ENCODE data around the gene TNKS1BP1. TPM values are rescaled to one million over a fixed set of nuclear protein-coding genes. Genes with fewer than 3 reads are reported as not detected.

Gene TNKS1BP1
- total and polyA plus RNA-seq, 4 donors: 28.3 to 67.1 (median 47.0) TPM

GRCh38 chr11:57260937-57261783 is 63.6 kb downstream of the TNKS1BP1 start:
- no peaks in the 10 kb centered on the region for H3K27me3 ChIP-seq (ENCODE audit: control insufficient read depth in 4 of 4, insufficient read depth in 4 of 4, low read length in 3 of 4)
- H3K9me3 ChIP-seq (ENCODE audit: control insufficient read depth in 4 of 4, low read length in 3 of 4): peaks cover 0 to 3% (median 0%) of the 10 kb centered on the region in 4 donors
- H3K36me3 ChIP-seq (ENCODE audit: control insufficient read depth in 4 of 4, insufficient read depth in 3 of 4, low read depth in 1 of 4, low read length in 3 of 4): no peaks in the 10 kb centered on the region
- TF ChIP-seq HNF4A (conservative IDR thresholded peaks at IDR 0.05) (no peak), TAF1 (conservative IDR thresholded peaks at IDR 0.05) (no peak), JUND (IDR thresholded peaks at IDR 0.05) (no peak), MAX (IDR thresholded peaks at IDR 0.05) (no peak), YY1 (IDR thresholded peaks at IDR 0.05) (no peak), ZBTB33 (IDR thresholded peaks at IDR 0.05) (no peak), GABPA (IDR thresholded peaks at IDR 0.05 in 1 of 2, conservative IDR thresholded peaks at IDR 0.05 in 1 of 2) (no peak), NR2F2 (IDR thresholded peaks at IDR 0.05) (no peak)
- WGBS: 64% methylated on average over 5 of the region's 5 CpGs
- no peak overlapping the region for H3K9ac ChIP-seq (ENCODE audit: low read depth in 1 of 2, low read length in 2 of 2)
- no peak overlapping the region for H3K27ac ChIP-seq (ENCODE audit: low read depth in 1 of 2, low read length in 2 of 2)
- no peaks in the 10 kb centered on the region for H3K4me1 ChIP-seq (ENCODE audit: control insufficient read depth in 4 of 4, insufficient read depth in 4 of 4, low read length in 3 of 4)
- DNase-seq (ENCODE audit: low spot score): no peak
- H3K4me3 ChIP-seq (ENCODE audit: low read depth in 1 of 3, low read length in 3 of 3): no peak overlapping the region

- Histone ChIP-seq H3K27ac (ENCODE audit: low read depth in 1 of 2, low read length in 2 of 2) (no peak overlapping the region), H3K9ac (ENCODE audit: low read depth in 1 of 2, low read length in 2 of 2) (no peak overlapping the region)
Measured at GRCh38 chr11:57256119-57256518, 68.6 kb downstream of the TNKS1BP1 start.

More at GRCh38 chr11:57256119-57256518, 68.6 kb downstream of the TNKS1BP1 start:
- Histone ChIP-seq H3K9me3 (ENCODE audit: control insufficient read depth in 4 of 4, low read length in 3 of 4) (peaks cover 0 to 3% (median 0%) of the 10 kb centered on the region in 4 donors), H3K27me3 (ENCODE audit: control insufficient read depth in 4 of 4, insufficient read depth in 4 of 4, low read length in 3 of 4) (no peaks in the 10 kb centered on the region), H3K36me3 (ENCODE audit: control insufficient read depth in 4 of 4, insufficient read depth in 3 of 4, low read depth in 1 of 4, low read length in 3 of 4) (no peaks in the 10 kb centered on the region), H3K4me3 (ENCODE audit: low read depth in 1 of 3, low read length in 3 of 3) (no peak overlapping the region), H3K4me1 (ENCODE audit: control insufficient read depth in 4 of 4, insufficient read depth in 4 of 4, low read length in 3 of 4) (peaks cover 0 to 6% (median 0%) of the 10 kb centered on the region in 4 donors)
- no peak for TF ChIP-seq EGR1 (IDR thresholded peaks at IDR 0.05; ENCODE audit: low read depth in 2 of 2)
- no peak for TF ChIP-seq FOXA2 (IDR thresholded peaks at IDR 0.05)
- no peak for TF ChIP-seq FOXA1 (IDR thresholded peaks at IDR 0.05)
- TF ChIP-seq TAF1 (conservative IDR thresholded peaks at IDR 0.05): no peak
- no peak for TF ChIP-seq JUND (IDR thresholded peaks at IDR 0.05)
- no peak for TF ChIP-seq RXRA (IDR thresholded peaks at IDR 0.05)
- no peak for TF ChIP-seq ATF3 (IDR thresholded peaks at IDR 0.05)
- TF ChIP-seq SP1 (IDR thresholded peaks at IDR 0.05): no peak
- TF ChIP-seq HNF4A (conservative IDR thresholded peaks at IDR 0.05): no peak
- TF ChIP-seq CTCF (IDR thresholded peaks at IDR 0.05; ENCODE audit: low read depth, low read length, missing input control): no peak
- no peak for TF ChIP-seq GABPA (IDR thresholded peaks at IDR 0.05 in 1 of 2, conservative IDR thresholded peaks at IDR 0.05 in 1 of 2)
- no peak for TF ChIP-seq ZBTB33 (IDR thresholded peaks at IDR 0.05)
- no peak for TF ChIP-seq REST (IDR thresholded peaks at IDR 0.05)
- no peak for TF ChIP-seq MAX (IDR thresholded peaks at IDR 0.05)
- TF ChIP-seq HNF4G (IDR thresholded peaks at IDR 0.05): no peak
- TF ChIP-seq NR2F2 (IDR thresholded peaks at IDR 0.05): no peak
- TF ChIP-seq YY1 (IDR thresholded peaks at IDR 0.05): no peak
- no peak for TF ChIP-seq RAD21 (IDR thresholded peaks at IDR 0.05)
- DNase-seq (ENCODE audit: low spot score): no peak

All from liver (tissue), 9 donors.